ENCODE results near the gene NSG1.

Gene NSG1

DNA sequence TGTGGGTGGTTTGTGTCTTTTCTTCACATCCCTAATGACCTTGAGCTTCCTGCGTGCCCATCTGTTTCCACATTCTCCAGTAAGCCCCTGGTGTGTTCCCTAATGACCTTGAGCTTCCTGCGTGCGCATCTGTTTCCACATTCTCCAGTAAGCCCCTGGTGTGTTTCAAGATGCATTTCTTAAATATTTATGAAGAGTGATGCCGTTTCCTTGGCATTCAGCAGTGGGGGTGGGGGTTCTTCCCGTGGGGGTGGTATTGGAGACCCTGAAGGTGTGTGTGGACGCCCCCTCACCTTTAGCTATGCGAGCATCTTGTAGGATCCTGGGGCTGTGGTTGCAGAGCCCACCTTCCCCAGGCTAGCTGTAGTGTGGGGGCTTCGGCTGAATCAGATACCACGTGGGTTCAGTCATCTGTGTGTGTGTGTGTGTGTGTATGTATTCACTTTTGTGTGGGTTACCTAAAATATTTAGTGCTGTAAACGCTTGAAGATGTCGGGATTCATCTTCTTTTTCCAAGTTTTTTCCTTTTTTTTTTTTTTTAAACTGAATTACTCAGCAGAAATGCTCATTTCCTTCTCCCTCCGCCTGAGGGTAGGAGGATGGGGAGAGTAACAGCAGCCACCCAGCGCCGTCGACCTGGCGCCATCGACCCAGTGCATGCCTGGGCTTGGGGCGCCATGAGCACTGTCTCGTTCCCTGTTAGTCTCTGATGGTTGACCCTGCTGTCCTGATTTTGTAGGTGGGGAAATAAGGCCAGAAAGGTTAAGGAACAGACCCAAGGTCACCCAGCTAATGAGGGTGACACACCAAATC lies 9.9 kb downstream of the NSG1 start:
- DNase-seq: no peak

DNA sequence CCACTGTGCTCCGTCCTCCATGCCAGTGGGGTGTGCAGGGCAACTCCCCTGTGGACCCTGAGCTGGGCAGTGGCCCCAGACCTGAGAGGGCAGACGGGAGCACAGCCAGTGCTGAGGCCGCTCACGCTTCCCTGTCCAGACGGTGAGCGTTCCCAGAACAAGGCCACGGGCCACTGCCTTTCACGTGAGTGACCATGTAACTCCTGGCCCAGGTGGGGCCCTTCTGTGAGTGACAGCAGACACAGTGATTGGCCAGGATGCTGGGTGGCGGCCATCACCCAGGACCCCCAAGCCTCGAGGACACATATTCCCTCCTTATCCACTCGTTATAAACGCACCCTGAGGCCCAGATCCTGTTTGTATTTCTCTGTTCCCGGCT lies 10.5 kb downstream of the NSG1 start:
- DNase-seq: no peak

DNA sequence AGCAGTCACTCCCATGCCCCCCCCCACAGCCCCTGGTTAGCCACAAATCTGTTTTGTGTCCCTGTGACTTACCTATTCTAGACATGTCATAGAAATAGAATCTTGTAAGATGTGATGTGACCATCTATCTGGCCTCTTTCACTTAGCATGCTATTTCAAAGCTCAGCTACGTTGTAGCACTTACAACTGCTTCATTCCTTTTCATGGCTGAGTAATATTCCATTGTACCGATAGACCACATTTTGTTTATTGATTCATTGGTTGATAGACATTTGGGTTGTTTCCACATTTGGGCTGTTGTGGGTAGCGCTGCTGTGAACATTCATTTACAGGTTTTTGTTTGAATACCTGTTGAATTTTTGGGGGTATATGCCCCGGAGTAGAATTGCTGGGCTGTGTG lies 11.5 kb downstream of the NSG1 start:
- DNase-seq: no peak

DNA sequence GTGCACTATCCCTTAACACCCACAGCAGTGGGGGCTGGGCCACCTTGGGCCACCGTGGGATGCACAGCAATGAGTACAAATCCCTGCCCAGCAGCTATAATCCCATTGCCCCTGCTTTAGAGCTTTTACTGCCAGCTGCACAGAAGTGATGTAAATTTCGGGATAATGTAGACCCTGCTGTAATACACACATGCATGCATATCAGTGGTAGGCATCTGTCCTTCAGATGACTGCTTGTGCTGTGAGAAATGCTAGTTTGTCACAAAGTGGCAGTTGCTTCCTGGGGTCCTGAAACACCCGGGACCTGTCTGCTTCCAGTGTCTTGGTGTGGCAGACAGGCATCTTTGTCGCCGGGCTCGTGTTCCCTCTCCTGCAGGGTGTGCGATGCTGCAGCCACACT lies 14.1 kb downstream of the NSG1 start:
- no peak for DNase-seq

DNA sequence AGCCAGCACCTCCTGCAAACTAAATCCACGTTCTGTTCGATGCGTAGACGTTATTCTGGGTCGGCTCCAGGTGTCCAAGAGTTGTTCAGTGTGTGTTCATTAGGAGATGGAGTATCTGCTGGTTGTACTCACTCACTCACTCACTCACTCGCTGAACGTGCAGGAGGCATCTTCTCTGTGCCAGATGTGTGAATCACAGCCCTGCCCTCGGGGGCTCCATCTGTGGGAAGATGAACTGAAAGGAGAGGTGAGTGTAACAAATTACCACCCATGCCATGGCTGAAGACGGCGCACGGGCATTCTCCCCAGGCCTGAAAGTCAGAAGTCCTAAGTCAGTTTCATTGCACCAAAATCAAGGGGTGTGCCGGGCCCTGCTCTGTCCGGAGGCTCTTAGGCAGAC lies 16.1 kb downstream of the NSG1 start:
- DNase-seq: no peak

DNA sequence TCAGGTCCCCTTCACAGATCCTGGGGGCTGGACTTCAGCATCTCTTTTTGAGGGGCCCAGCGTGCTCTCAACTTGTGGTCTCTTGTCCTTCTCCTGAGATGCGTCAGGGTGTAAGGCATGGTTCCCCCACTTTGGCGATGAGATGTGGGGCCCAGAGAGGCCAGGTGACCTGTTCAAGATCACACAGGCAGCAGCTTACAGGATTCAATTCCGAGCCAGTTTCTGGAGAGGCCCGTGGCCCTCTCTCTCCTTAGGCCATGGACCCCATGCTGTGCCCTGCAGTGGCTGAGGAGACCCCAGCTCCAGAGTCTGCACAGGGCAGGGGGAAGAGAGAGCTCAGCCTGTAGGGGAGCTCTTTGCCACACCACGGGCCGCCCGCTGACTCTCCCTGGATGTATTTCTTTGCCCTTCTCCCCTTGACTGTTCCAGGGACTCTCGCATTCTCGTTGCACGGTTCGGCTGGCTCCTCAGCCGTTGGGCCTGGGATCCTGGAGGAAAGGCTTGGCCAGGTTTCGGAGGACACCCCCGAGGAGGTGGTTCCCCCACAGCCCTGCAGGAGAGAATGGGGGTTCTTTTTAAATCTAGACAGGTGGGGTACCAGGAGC lies 18.6 kb downstream of the NSG1 start:
- no peak for DNase-seq

DNA sequence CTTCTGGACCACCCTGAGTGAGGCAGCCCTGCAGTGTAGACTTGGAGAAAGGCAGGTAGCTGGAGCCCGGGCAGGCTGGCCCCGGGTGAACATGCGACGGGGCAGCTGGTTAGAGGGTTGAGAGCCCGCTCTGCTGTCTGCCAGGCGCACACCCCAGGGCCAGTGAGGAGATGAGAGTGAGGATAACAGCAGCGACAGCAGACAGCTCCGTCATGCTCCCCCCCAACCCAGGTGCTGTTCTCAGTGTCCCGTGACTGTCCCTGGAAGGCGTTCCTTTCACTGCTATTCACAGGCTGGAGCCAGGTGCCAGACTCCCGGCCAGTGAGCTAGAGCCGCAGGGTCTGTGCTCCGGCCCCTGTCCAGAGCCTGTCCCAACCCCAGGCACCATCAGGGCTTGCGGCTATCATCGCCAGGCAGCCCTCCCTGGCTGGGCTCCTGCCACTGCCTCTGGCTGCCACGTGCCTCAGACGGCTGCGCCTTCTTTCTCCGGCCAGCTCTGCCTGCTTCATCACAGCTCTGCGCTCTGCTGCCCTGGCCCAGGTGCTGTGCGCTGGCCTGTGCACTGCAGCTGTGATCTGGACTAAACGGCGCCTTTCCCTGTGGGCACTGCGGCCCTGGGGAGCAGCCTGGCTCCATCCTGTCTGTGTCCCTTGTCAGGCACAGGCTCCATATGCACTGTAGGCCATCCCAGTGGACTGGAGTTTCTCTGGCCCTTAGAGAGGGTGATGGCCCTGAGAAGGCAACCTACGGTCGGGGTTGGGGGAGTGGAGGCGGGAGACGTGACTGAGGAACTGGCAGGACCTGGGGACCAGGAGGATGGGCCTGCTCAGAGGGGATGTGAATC lies 19.8 kb downstream of the NSG1 start:
- DNase-seq: peak in 1 of 3 experiments; percentile 35

DNA sequence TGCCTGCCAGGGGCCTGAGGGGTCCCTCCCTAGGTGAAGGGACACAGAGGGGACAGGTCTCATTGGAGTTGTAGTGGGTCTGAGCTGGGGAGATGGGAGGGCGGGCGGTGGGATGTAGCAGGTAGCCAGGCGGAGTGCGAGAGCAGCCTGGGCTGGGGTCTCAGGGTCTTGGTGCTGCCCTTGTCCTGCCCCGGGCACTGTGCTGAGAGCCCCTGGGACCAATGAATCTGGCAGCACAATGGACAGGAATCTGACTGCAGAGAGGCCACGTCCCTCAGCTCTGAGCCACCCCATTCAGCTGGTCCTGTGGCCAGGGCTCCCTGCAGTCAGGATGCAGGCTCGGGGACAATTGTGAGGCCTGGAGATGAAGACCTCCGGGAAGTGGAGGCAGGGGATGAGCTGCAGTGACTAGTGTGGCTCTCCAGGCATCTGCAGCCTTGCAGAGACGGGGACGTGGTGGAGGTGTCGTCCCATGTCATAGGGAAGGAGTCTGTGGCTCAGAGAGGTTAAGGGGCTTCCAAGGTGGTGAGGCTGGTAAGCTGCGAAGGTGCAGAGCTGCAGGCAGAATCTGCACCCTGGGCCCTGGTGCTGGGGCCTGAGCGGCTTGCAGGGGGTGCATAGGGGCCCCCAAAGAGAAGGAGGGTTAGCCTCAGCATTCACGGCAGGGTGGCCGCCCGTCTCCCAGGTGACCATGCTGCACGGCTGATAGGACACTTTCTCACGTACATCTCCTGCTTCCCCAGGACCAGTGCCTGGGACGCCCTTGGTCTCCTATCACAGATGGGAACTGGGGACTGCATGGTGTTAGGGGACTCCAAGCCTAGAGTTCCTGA lies 20.6 kb downstream of the NSG1 start:
- DNase-seq: no peak

DNA sequence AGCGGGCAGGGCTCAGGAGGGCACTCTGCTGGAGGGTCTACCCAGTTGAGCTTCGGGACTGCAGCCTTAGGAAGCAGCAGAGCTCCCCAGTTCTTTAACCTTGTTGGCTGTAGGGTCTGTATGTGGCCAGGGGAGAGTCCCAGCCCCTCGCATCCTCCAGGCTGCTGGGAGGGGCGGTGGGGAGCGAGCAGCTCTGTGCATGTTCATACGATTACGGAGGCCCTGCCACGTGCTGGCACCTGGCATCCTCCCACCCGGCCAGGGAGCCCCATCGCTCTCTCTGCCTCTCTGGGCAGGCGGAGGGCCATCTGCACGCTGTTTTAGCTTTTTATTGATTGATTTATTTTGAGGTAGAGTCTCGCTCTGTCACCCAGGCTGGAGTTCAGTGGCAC lies 21.2 kb downstream of the NSG1 start:
- no peak for DNase-seq

DNA sequence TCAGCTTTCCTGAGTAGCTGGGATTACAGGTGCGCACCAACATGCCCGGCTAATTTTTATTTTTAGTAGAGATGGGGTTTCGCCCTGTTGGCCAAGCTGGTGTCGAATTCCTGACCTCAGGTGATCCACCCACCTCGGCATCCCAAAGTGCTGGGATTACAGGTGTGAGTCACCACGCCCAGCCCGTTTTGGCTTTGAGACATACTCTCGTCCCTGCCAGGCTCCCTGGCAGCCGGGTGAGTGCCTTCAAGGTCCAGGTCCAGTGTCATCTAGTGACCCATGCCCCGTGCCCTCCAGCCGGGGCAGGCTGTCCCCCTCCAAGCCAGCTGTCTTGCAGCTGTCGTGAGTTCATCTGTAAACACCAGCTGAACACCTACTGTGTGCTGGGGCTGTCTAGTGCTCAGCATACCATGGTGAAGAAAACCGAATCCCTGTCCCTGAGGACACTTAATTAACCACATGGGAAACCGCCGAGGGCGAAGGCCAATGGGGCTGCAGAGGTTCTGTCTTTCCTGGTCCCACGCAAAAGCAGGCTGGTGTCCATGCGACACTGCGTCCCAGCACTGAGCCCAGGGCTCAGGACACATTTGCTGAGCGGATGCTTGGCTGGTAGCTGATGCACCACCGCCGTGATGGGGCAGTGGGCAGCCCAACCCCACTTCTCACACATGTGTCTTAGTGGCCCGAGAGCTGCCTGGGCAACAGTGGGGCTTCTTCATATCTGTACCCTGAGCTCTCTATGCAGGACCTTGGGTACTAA lies 21.9 kb downstream of the NSG1 start:
- no peak for DNase-seq

DNA sequence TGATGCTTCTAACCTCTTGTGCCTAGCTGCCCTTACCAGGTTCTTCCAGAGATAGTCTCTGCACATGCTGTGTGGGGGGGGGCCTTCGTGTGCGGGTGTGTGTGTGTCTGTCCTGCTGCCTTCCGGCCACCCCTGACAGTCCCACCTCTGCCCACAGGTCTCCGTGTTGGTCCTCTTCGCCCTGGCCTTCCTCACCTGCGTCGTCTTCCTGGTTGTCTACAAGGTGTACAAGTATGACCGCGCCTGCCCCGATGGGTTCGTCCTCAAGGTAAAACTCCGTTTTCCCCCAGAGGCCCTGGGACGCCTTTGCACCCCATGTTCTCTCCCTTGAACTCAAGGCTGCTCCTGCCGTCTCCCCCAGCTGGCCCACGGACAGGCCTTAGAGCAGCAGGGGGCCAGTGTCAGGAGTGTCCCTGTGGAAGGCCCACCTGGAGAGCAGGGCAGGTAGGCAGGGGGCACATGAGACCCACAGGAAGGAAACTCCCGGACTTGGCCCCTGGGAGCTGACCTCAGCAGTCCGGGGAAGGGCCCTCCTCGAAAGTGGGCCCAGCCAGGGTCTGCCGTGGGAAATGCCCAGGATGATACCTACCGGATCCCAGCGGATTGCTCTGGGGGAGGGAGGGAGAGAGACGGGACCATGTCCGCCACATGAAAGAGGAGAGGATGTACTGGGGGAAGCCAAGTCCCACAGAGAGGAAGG lies 22.7 kb downstream of the NSG1 start:
- DNase-seq: no peak

DNA sequence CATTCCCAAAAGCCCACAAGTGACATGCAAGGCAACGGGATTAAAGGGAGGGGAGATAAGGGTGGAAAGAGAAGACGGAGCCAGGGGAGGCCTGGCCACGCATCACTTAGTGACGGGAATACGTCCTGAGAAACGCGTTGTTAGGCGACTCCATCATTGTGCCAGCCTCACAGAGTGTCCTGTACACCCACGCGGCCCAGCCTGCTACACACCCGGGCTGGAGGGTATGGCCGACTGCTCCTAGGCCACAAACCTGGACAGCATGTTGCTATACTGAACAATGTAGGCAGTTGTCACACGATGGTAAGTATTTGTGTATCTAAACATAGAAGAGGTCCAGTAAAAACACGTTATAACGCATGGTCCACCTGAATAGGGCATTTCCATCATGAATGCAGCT lies 23.4 kb downstream of the NSG1 start:
- no peak for DNase-seq

DNA sequence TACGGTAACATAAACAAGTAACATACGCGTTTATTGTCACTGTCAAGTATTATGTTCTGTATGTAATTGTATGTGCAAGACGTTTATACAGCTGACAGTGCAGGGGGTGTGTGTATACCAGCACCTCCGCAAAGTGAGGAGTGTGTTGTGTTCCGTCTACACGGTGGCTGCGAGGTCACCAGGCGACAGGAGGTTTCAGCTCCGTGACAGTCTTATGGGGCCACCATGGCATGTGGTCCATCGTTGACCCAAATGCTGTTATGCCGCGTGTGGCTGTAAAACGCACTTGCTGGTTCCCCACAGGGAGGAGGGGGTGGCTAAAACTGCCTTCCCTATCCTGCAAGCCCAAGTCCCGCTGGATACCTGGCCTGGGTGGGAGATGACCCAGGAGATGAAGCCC lies 25.0 kb downstream of the NSG1 start:
- no peak for DNase-seq

DNA sequence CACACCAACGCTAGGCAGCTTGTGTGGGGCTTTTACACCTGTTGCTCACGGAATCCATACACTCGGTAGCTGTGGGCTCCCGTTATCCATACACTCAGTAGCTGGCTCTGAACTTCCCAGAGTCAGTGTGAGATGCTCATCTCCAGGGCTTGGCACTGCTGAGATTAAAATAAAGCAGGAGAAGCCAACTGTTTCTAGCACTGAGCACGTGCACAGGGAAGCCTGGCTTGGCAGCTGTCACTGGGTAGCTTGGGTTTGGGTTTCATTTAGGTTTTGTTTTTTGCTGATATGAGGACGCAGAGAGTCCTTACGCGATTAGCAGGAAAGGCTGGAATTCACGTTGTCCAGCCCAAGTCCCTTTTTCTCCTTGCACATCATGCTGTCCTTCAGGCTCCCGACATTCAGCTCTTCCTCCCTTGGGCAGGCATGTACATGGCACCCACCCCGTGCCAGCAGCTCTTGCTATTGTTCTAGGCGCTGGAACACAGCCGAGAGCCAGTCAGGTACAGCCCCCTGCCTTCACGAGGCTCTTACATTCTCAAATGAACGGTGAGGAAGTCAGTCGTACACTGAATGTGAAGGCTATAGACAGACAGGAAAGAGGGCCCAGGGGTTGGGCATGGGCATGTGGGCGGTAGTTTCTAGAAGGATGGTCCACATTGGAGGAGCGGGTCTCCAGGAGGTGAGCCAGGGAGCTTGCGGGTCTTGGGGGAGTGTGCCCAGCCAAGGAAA lies 25.9 kb downstream of the NSG1 start:
- DNase-seq: no peak

DNA sequence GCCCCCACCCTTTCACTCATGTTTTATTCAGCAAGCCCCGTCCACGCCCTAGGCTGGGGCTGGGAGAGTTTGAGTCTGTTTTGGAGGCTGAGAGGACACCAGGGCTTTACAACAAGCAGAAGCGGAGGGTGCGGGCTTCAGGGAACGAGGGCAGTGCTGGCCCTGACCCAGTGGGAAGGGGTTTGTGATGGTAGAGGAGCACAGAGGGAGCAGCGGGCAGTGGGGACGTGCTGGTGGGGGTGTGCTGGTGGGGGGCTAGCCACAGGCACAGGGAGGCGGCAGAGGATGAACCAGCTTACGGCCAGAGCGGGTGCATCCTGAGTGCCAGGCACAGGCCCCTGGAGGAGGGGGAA lies 26.4 kb downstream of the NSG1 start:
- DNase-seq: no peak

DNA sequence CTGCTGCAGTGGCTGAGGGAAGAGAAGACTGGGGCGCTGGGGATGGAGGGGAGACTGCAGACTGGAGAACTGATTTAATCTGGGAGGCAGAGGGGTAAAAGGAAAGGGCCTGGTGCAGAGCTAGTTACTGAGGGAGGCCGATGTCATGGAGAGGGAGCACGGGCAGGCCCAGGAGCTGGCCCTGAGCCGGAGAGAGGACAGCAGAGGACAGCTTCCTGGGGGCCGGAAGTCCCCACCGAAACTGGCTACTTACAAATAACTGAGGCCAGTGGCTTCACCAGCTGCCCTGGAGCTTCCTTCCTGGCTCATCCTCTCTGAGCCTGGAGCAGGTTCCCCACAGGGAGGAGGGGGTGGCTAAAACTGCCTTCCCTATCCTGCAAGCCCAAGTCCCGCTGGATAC lies 26.9 kb downstream of the NSG1 start:
- DNase-seq: no peak

DNA sequence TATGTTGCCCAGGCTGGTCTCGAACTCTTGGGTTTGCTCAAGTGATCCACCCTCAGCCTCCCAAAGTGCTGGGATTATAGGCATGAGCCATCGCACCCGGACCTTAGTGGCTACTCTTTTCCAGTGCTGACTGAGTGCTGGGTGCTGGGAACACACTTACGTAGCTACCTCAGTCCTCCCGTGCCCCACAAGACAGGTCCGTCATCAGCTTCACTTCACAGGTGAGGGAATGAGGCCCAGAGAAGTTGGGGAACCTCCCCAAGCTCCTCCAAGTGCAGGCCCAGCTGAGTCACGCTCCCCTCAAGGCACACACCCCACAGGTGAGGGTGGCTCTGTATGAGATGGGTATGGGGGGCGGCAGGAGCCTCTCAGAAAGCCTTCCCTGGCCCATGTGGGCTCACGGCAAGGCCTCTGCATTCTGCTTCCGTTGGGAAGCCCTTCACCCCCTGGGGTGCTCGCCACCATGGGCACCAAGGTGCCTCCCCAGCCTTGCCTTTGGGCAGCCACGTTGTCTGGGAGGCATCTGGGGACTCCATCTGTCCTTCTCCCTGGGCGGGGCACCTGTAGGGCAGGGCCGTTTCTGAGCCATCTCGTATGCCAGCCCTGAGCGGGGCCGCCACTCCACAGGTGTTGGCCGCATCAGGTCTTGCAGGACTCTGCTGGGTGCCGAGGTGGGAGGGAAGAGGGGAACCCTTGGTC lies 28.4 kb downstream of the NSG1 start:
- DNase-seq: peak in 1 of 3 experiments; percentile 30

DNA sequence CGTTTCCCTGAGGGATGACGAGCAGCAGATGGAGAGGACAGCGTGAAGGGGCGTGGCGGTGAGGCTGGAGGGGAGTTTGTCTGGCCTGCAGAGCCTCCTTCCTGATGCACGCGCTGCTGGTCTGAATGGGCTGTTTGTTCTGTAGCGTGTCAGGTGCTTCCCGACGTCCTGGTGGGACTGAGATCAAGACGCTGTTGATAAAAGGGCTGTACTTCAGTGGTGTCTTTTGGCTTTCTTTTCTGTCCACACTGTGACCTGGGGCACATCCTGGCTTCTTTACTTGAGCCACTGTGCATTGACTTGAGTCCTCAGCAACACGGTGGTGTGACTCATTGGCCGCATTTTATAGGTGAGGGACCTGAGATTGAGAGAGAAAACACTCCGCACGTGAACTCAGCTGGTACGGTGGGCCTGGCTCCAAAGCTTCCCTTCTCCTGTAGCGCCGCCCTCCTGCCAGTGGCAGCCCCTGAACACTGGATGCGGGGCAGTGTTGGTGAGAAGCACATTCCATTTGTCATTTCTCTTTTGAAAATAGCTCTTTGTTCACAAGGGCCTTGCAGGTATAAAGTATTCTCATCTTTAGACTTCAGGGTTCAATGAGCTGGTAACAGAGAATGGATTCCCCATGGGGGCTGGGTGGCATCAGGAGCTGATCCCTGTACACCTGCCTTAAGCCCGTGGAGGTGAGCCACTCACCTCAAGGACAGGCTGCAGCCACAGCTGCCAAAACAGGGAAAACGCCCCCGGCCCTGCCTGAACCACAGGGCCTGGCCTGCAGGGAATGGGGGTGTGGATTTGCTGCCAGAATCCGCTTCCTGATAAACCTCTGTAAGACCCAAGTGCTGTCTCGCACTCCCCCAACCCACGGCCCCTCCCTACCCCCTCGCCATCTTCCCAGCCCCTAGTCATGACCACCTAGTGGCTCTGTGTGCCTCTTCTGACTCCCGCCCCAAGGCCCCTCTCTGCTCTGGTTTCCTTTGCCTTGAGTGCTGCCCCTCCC lies 29.2 kb downstream of the NSG1 start:
- DNase-seq: peak in 1 of 3 experiments; percentile 56

DNA sequence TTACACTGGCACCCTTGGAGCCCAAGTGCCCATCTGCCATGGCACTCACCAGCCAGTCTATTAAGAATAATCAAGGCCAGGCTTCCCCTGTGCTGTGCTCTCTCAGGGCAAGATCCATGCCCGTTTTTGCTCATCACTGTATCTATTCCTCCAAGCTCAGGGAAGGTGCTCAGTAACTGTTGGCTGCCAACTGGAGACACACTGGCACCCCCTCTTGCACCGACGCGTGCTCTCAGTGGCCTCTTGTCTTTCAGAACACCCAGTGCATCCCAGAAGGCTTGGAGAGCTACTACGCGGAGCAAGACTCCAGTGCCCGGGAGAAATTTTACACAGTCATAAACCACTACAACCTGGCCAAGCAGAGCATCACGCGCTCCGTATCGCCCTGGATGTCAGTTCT lies 30.1 kb downstream of the NSG1 start:
- DNase-seq: peak in 1 of 3 experiments; percentile 34
